Skin epidermis (tissue), 12 donors: ENCODE data around the gene HDLBP.
"Not testable (repeated sequence)": the region's sequence is repeated elsewhere in the genome, so short reads cannot be mapped to it uniquely, and the experiment has no call there.

Experiments used
- H3K27ac ChIP-seq, 21 experiments: fragments of 200-600 bp; sonication (generic) in 11 of 21; one replicate each; pipeline ENCODE4 v1.5.0; 2020; ENCODE audit warnings: mild to moderate bottlenecking in 3 of 21, inconsistent platforms in 2 of 21, moderate library complexity in 2 of 21
- H3K4me3 ChIP-seq, 7 experiments: fragments of 200-600 bp; sonication (generic) in 2 of 7; one replicate each; pipeline ENCODE4 v1.5.0; 2020; ENCODE audit warnings: inconsistent platforms in 2 of 7, mild to moderate bottlenecking in 2 of 7, moderate library complexity in 1 of 7

Gene HDLBP

DNA sequence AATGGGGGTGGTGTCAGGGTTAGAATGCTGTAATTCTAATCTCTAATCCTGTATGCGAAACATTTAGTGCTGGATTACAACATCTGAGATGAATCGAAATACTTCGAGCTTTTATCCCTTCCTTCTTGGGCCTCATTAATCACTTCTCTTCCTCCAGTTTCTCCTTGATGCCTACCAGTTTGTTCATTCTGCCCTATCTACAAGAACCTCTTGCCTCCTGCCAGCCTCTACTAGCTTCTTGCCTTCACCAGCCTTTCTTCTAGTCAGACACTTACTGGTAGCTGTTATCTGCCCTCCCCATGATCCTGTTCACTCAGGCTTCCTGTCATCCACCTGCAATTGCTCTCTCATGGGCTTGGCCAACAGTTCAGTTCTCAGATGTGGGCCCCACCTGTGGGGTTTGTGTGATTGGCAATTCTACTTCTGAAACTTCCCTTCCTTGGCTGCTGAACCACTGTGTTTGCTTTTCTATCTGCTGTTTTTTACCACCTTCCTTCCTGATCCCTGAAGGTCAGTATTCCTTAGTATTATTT is 25.2 kb upstream of the HDLBP start:
- peak overlapping the region in 2 of 21 experiments; percentile 12 to 25 for H3K27ac ChIP-seq
- H3K4me3 ChIP-seq, result no peak overlapping the region

DNA sequence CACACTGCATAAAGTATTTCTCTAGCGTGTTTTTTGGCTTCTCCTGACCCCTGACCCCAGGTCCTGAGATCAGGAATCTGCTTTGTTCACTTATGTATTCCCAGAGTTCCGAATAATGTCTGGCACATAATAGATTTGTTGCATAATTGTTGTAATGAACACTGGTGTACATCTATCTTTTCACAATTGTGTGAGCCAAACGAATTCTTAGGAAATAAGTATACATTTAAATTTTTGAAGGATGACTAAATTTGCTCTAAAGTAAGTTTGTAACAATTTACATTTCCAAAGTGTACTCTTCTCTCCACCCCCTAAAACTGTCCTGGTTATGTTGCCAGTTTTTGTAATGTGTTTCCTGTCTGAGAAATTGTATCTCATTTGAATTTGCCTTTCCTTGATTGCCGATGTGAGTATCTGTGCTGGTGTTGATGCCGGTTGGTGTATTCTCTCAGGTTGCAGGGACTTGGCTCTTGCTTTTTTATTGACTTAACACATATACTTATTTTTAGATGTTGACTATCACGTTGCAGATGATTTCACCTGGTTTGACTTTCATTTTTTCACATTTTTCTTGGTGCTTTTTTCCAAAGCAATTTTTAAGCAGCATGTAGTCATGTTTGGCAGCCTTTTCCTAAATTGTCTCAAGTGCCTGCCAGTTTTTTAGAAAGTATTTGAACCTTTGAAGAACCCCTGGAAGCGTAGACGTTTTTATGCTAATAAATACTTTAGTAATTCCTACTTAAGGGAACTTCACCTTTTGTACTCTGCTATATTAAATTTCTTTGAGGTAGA is 24.6 kb upstream of the HDLBP start:
- Histone ChIP-seq H3K27ac (no peak overlapping the region), H3K4me3 (no peak overlapping the region)

DNA sequence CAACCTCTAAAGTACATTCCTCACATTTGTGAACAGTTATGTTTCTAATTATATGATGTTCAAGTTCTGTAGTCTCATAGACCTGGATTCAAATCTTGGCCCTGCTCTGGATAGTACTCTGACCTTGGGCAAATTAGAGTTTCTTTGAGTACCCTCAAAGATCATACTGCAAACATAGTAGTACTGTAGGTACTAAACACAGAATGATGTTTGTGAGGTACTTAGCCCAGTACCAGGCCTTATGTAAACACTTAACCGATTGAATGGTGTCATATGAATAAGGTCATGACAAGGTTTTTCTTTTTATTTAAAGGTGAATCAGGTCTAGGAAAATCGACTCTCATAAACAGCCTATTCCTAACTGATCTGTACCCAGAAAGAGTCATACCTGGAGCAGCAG is 19.3 kb upstream of the HDLBP start:
- Histone ChIP-seq H3K27ac (no peak overlapping the region), H3K4me3 (no peak overlapping the region)

GRCh38 chr2:241330616-241330981 is 15.1 kb upstream of the HDLBP start:
- H3K4me3 ChIP-seq, result no peak overlapping the region
- no peak overlapping the region for H3K27ac ChIP-seq

DNA sequence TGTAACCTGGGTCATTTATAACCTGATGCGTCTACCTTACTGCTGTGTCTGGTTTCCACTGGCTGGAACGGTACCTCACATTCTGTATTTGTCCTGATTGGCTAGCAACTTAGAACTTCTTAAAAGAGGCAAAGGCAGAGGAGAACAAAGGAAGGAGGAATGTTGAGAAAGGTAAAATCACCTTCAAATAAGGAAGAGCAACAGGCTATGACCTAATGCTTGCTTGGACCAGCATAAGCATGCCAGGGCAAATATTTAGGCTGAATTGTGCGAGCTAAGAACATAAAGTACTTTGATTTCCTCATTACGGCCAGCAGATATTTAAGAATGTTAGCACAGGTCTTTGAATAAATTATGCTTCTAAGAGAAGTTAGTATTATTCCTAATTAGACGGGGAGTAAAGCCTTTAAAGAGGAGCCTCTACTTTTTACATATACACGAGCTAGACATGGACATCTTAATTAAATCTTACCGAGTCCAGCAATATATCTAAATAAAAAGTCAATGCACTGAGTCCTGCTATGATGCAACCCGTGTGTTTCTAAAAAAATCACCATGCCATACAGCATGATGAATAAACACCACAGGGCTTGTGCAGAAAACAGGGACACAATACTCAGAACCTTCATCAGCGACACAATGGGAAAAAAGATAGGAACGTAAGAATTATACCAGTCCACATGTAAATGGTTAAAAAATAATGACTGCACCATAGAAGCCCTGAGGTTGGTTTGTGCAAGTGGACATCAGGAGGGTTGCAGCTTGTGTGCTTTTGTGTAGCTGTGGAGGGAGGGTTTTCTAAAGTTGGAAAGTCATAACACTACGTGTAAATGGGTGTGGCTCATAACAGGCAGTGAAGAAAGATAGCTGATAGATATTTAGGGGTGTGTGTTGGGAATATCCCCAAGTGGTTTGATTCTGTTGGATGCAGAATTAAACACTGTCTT is 14.5 kb upstream of the HDLBP start:
- Histone ChIP-seq H3K4me3 (no peak overlapping the region), H3K27ac (no peak overlapping the region)

- Histone ChIP-seq H3K27ac (no peak overlapping the region), H3K4me3 (no peak overlapping the region)
These were observed 9.8 kb upstream of the HDLBP start for GRCh38 chr2:241325257-241325656.

- H3K4me3 ChIP-seq, result no peak overlapping the region
- H3K27ac ChIP-seq, result peak overlapping the region in 1 of 21 experiments; percentile 26
These were observed 9.3 kb upstream of the HDLBP start for GRCh38 chr2:241324775-241325174.

DNA sequence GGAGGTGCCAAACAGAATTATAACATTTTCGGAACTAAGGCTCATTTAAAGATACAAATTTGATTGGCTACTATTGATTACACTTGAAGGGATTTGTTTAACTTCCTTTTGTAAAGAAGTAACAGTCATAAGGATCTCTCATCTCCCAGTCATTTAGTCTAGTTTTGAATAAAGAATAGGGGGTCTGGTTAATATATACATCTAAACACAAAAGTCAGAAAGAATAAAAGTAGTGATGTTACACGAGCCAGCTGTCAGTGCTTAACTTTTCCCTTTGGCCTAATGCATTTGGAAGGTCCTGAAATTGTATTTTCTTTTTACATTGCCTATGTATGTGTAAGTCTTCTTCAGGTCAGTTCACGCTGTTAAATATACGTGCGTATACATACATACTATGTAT is 8.3 kb upstream of the HDLBP start:
- Histone ChIP-seq H3K27ac (peak overlapping the region in 1 of 21 experiments; percentile 35), H3K4me3 (no peak overlapping the region)

DNA sequence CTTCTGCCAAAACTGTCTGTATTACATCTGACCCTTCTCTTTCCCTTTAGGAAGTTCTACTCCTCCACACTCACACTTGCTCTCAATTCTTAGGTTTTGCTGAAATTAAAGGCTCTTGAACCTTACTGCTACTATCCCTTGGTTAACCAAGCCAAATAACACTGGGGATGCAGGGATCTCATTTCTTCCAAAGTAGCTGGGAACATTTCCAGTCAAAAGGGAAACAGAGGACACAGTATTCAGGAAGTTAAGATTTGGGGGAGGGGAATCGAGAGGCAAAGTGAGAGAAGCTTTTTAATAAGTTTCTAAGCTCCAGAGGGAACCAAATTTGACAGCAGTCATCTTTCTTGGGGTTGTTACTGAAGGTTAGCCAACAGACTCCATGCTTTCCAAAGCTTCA is 6.4 kb upstream of the HDLBP start:
- no peak overlapping the region for H3K4me3 ChIP-seq
- no peak overlapping the region for H3K27ac ChIP-seq

DNA sequence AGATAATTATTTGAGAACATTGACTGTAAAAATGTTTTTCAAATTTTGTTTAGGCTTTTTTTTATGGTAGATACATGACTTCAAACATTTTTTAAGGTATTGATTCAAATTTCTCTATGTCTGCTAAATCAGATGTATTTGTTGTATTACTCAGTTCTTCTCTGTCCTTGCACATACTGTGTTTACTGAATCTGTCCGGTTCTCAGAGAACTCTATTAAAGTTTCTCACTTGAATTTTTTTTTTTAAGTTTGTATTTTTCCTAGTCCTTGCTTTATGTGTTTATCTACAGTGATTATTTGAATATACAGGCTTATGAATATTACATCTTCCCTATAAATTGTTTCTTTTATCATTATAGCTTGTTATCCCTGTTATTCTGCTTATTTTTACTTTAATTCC is 5.6 kb upstream of the HDLBP start:
- Histone ChIP-seq H3K27ac (no peak overlapping the region), H3K4me3 (no peak overlapping the region)

DNA sequence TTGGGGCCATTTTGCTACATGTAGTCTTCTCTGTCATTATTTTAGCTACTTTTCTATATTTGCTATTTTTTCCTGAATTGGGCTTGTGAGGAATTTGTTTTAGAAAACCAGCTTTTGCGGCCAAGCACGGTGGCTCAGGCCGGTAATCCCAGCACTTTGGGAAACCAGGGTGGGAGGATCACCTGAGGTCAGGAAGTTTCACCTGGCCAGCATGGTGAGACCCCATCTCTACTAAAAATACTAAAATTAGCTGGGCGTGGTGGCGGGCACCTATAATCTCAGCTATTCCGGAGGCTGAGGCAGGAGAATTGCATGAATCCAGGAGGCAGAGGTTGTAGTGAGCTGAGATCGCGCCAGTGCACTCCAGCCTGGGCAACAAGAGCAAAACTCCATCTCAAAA is 4.9 kb upstream of the HDLBP start:
- Histone ChIP-seq H3K4me3 (no peak overlapping the region), H3K27ac (peak overlapping the region in 2 of 21 experiments; percentile 5 to 23)

DNA sequence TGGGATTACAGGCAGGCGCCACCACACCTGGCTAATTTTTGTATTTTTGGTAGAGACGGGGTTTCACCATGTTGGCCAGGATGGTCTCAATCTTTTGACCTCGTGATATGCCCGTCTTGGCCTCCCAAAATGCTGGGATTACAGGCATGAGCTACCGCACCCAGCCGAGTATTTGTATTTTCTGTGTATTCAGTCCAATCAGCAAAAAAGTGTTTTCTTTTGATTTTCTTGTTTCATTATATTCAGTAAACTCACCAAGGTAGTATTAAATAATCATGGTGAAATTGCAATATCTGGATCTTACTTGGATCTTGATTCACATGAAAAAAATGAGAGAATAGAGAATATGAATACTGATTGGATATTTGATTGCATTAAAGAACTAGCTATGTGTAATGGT is 3.4 kb upstream of the HDLBP start:
- H3K4me3 ChIP-seq, result not testable (repeated sequence)
- peak overlapping the region in 1 of 21 experiments; percentile 61 for H3K27ac ChIP-seq

DNA sequence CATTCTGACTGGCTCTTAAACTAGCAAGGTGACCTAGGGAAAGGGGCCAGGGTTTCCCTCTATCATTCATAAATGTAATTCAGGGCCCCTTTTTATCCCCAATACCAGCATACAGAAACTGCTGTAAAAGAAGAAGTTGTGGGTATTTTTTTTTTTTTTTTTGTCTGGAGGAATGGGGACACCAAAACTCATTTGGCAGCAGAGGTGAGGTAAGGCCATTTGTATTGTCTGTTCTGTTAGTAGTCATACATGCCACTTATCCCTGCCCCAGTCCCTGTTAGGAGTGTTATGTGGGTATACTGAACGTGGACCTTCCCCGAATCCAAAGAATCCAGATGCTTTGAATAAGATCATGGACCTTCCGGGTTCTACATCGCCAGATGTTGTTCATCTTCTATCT is 1.9 kb upstream of the HDLBP start:
- Histone ChIP-seq H3K4me3 (peak overlapping the region in 6 of 7 experiments; percentile 65 to 96 (median 76)), H3K27ac (peak overlapping the region in 11 of 21 experiments; percentile 11 to 99 (median 99))

- Histone ChIP-seq H3K27ac (peak overlapping the region in 20 of 21 experiments; percentile 73 to 99 (median 98)), H3K4me3 (peak overlapping the region; percentile 65 to 96 (median 75))
These were observed 1.4 kb upstream of the HDLBP start for GRCh38 chr2:241316825-241317224.

DNA sequence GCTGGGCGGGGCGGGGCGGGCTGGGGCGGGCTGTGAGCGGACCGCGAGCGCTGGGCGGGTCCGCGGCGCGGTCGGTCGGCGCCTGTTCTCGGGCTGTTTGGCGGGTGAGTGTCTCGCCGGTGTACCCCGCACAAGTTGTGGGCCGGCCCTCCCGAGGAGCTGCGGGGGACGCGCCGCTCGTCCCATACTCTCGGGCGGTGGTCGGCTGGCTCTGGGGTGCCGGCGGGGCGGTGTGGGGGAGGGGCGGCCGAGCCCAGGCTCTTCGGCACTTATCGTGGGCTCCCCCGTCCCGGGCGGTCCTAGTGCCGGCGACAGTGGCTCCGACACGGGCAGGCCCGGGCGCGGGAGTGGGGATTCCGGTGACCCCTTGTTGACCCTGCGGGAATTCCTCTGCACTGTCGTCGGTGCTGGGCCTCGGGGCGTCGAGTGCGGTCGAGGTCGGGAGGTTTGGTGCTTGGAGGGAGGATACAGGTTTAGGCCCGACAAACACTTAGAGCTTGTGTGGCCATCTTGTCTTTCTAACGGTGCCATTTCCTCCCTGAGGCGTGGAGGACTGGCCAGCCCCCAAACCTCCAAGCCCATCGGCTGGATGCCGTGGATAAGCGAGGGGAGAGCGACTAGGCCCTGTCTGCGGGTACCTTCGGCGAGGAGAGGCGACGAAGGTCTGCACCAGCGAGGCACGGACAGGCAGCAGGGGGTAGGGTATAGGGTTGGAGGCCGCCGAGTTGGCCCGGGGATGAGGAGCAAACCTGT is 583 bp upstream of the HDLBP start, which contains the start of gene SEPTIN2:
Gene SEPTIN2 (plus strand): TSS at position 47 of the 753 bp plus-strand sequence. CDS start 8,308 bp downstream, outside the sequence.
- Histone ChIP-seq H3K4me3 (peak within 1 kb of the TSS; percentile 65 to 96 (median 75)), H3K27ac (peak within 1 kb of the TSS; percentile 92 to 99 (median 98))

DNA sequence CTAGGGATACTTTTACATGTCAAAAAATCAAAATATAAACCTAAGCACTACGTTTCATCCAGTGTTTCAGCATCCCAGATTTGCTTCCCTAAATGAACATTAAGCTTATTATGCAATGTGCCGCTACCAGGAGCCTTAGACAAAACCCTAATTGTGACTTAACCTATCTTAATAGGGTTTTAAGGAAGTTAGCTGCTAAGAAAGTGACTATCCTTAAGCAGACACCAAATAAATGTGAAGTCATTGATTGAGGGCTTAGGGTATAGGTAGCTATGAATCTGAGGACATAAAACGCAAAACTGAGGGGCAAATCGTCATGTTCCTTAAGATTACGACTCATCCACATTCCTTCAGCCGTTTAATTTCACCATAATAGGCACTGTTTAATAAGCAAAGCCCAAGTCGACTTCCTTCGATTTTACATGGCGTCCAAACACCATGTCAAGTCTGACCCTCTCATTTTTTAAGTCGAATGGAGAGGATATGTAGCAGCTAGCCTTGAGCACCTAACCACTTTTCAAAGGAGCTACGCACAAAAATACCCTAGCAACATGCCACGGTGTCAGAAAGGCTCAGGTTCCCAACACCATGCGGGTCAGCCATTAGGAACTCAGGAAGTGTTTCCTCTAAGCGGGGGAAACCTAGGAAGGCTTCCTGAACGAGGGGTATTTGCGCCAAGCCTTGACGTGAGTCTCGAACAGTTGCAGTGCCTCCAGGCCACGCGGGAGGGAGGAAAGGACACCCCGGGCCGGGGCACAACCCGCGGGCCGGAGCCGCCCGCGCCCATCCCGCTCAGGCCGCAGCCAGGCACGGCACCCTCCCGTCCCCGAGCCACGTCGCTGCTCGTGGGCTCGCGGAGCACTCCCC is 1.0 kb downstream of the HDLBP start:
- Histone ChIP-seq H3K27ac (peak overlapping the region; percentile 92 to 99 (median 98)), H3K4me3 (peak overlapping the region; percentile 65 to 96 (median 75))

DNA sequence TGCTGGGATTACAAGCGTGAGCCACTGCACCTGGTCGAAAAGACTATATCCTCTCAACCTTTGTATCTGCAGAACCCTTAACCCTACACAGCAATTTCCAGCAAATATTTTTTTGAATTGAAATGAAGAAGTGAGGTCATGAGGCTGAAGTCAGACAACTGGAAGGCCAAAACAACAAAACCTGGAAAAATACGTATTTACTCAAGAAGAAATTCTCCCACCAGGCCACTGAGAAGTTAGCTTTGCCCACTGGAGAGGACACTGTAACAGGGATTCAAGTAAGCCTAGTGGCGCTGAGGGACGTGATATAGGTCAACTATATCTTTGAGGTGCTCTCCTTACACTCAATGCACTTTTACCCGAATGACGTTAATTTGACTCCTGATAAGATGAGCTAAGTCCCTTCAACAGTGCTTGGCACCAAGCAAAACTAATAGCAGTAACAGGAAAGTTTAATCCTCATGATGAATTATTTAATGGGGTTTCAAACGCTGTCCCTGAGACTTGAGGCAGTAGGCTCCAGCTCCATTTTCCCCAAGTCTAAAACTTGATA is 1.9 kb downstream of the HDLBP start:
- Histone ChIP-seq H3K4me3 (no peak overlapping the region), H3K27ac (peak overlapping the region in 3 of 21 experiments; percentile 95 to 99 (median 99))

GRCh38 chr2:241312082-241312481 is 3.4 kb downstream of the HDLBP start:
- peak overlapping the region in 2 of 21 experiments; percentile 20 to 24 for H3K27ac ChIP-seq
- no peak overlapping the region for H3K4me3 ChIP-seq
